Left lung (tissue), 10 donors: Measurements from ENCODE around the gene TNFRSF1B. TPM values are rescaled to one million over a fixed set of nuclear protein-coding genes. Genes with fewer than 3 reads are reported as not detected.

Experiments
- ATAC-seq: fragments of 200-7000 bp; cut with Tn5 transposase; one replicate; pipeline ENCODE4 v1.9.1; 2020; ENCODE audit warnings: moderate library complexity
- DNase-seq, 4 donors: peaks; one replicate each; pipeline ENCODE4 v3.0.0-alpha.2; 2013 to 2020
- H3K27ac ChIP-seq, 2 donors: fragments of 200-600 bp; sonication (generic) in 1 of 2; one replicate each; pipeline versions ENCODE4 v1.5.0 to v1.8.0; 2020 to 2021
- H3K27me3 ChIP-seq, 2 donors: fragments of 200-600 bp; sonication (generic) in 1 of 2; one replicate each; pipeline versions ENCODE4 v1.5.0 to v1.8.0; 2020 to 2021
- H3K36me3 ChIP-seq, 2 donors: fragments of 200-600 bp; sonication (generic) in 1 of 2; one replicate each; pipeline versions ENCODE4 v1.5.0 to v1.8.0; 2020 to 2021
- H3K4me1 ChIP-seq, 2 donors: fragments of 200-600 bp; one replicate each; pipeline ENCODE4 v1.8.0; 2021
- H3K4me3 ChIP-seq, 2 donors: fragments of 200-600 bp; sonication (generic) in 1 of 2; one replicate each; pipeline versions ENCODE4 v1.5.0 to v1.8.0; 2020 to 2021; ENCODE audit warnings: mild to moderate bottlenecking in 1 of 2
- H3K9me3 ChIP-seq, 2 donors: fragments of 200-600 bp; sonication (generic) in 1 of 2; one replicate each; pipeline versions ENCODE4 v1.5.0 to v1.8.0; 2020 to 2021
- intact Hi-C, 2 donors: fragments of 100-400 bp; cut with DNase I; formaldehyde crosslinking; loops; one replicate each; pipeline versions ENCODE4 v1.11.2 to v1.14.2; 2022
- polyA plus RNA-seq, 6 donors: library from polyadenylated mRNA; unstranded; fragments of 120-200 nt; gene quantifications; one replicate each; pipeline ENCODE4 v1.2.1, GENCODE V29; 2013; ENCODE audit not compliant: insufficient read length in 6 of 6
- total RNA-seq, 2 donors: library from RNA; stranded (reverse); fragmentation: NEBNext Ultra II Directional; extraction: Animal tissue kit (Norgen Biotek cat#: 25700); gene quantifications; one replicate each; pipeline ENCODE4 v1.2.1, GENCODE V29; 2021
- TF ChIP-seq, protein P1 (sequence below), 2 donors: fragments of 200-600 bp; sonication (generic) in 1 of 2; IDR thresholded peaks; one replicate each; pipeline versions ENCODE4 v1.5.0 to v1.8.0; 2021; ENCODE audit warnings: antibody characterized with exemption in 2 of 2
- donor health status: DM: no; HTN: yes; CAD: no.
- donor health status: DM: no; HTN: no; CAD: no.

The TNFRSF1B gene
- total and polyA plus RNA-seq, 8 donors = 15.0 to 109 (median 17.9) TPM

DNA sequence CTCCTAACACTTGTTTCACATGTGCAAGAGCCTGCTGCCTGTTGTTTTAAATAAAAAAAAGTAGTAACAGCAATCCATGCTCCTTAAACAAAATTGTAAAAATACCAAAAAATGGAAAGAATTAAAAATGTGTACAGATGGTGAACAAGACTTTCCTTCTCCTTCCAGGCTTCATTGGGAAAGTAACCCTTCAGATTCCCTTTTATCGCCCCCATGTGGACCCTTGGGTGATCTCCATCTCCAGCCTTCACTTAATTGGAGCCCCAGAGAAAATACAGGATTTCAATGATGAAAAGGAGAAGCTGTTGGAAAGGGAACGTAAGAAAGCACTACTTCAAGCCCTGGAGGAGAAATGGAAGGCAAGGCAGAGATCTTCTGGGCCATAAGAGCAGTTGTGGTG is 77.3 kb downstream of the TNFRSF1B start:
- DNase-seq (no peak), ATAC-seq (no peak)
- no peak overlapping the region for H3K4me3 ChIP-seq
- H3K36me3 ChIP-seq = peaks cover 0 to 83% of the 10 kb centered on the region in 2 donors
- H3K27me3 ChIP-seq = no peaks in the 10 kb centered on the region
- TF ChIP-seq, protein P1, sequence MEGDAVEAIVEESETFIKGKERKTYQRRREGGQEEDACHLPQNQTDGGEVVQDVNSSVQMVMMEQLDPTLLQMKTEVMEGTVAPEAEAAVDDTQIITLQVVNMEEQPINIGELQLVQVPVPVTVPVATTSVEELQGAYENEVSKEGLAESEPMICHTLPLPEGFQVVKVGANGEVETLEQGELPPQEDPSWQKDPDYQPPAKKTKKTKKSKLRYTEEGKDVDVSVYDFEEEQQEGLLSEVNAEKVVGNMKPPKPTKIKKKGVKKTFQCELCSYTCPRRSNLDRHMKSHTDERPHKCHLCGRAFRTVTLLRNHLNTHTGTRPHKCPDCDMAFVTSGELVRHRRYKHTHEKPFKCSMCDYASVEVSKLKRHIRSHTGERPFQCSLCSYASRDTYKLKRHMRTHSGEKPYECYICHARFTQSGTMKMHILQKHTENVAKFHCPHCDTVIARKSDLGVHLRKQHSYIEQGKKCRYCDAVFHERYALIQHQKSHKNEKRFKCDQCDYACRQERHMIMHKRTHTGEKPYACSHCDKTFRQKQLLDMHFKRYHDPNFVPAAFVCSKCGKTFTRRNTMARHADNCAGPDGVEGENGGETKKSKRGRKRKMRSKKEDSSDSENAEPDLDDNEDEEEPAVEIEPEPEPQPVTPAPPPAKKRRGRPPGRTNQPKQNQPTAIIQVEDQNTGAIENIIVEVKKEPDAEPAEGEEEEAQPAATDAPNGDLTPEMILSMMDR (IDR thresholded peaks at IDR 0.05) = peak in 1 of 2 donors; percentile 21
- no peak overlapping the region for H3K27ac ChIP-seq
- H3K9me3 ChIP-seq = no peaks in the 10 kb centered on the region
- intact Hi-C loops = no loop called here
- peaks cover 0 to 4% of the 10 kb centered on the region in 2 donors for H3K4me1 ChIP-seq

GRCh38 chr1:12244585-12244984 is 77.8 kb downstream of the TNFRSF1B start:
- H3K36me3 ChIP-seq = peaks cover under 1 to 85% of the 10 kb centered on the region in 2 donors
- H3K27me3 ChIP-seq = no peaks in the 10 kb centered on the region
- DNase-seq = peak in 1 of 4 donors; percentile 10
- intact Hi-C loops = no loop called here
- no peaks in the 10 kb centered on the region for H3K9me3 ChIP-seq
- no peak overlapping the region for H3K4me3 ChIP-seq
- H3K4me1 ChIP-seq = peaks cover 0 to 4% of the 10 kb centered on the region in 2 donors
- no peak overlapping the region for H3K27ac ChIP-seq
- TF ChIP-seq, protein P1 (IDR thresholded peaks at IDR 0.05) = no peak
- ATAC-seq = no peak

- TF ChIP-seq, protein P1 (IDR thresholded peaks at IDR 0.05) = no peak
- no peak for ATAC-seq
- intact Hi-C loops = no loop called here
Measured at GRCh38 chr1:12245116-12245515, 78.3 kb downstream of the TNFRSF1B start.

GRCh38 chr1:12245733-12246132 is 78.9 kb downstream of the TNFRSF1B start:
- ATAC-seq (no peak), DNase-seq (no peak)
- TF ChIP-seq, protein P1 (IDR thresholded peaks at IDR 0.05) = no peak
- Histone ChIP-seq H3K4me1 (peaks cover 0 to 4% of the 10 kb centered on the region in 2 donors), H3K27ac (no peak overlapping the region), H3K36me3 (peaks cover 2 to 96% of the 10 kb centered on the region in 2 donors), H3K27me3 (no peaks in the 10 kb centered on the region), H3K4me3 (no peak overlapping the region), H3K9me3 (no peaks in the 10 kb centered on the region)
- intact Hi-C loops = no loop called here

More at GRCh38 chr1:12245116-12245515, 78.3 kb downstream of the TNFRSF1B start:
- peaks cover 2 to 90% of the 10 kb centered on the region in 2 donors for H3K36me3 ChIP-seq
- H3K27me3 ChIP-seq = no peaks in the 10 kb centered on the region
- H3K27ac ChIP-seq = no peak overlapping the region
- H3K4me1 ChIP-seq = peaks cover 0 to 4% of the 10 kb centered on the region in 2 donors
- no peaks in the 10 kb centered on the region for H3K9me3 ChIP-seq
- no peak overlapping the region for H3K4me3 ChIP-seq
- no peak for DNase-seq

DNA sequence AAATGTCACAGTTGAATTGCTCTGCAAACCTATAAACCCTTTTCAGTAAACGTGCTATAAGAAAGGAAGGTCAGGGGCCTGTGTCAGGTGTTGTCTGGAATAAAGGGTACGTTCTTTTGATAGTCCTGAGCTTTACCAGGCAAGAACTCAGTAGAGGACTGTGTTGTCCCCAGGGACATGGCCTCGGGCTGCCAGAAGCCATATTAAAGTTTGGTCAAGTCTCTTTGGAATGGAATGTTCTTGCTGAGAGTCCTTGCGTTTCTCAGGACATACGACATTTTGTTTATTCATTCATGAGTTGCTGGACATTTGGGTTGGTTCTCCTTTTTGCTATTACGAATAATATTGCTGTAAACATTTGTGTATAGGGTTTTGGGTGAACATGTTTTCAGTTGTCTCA is 79.8 kb downstream of the TNFRSF1B start:
- Histone ChIP-seq H3K9me3 (no peaks in the 10 kb centered on the region), H3K27ac (no peak overlapping the region), H3K4me1 (peaks cover 0 to 4% of the 10 kb centered on the region in 2 donors), H3K36me3 (peaks cover 2 to 96% of the 10 kb centered on the region in 2 donors), H3K27me3 (no peaks in the 10 kb centered on the region), H3K4me3 (no peak overlapping the region)
- TF ChIP-seq, protein P1 (IDR thresholded peaks at IDR 0.05) = no peak
- intact Hi-C loops = no loop called here
- DNase-seq (no peak), ATAC-seq (no peak)
